HG02970 (cell line): ENCODE measurements around the gene GNA15.
"Not testable (repeated sequence)": the region's sequence is repeated elsewhere in the genome, so short reads cannot be mapped to it uniquely, and the experiment has no call there.

Source experiments
- ATAC-seq: cut with Tn5 transposase; IDR thresholded peaks from one replicate; pipeline ENCODE4 v1.9.1; 2021; ENCODE audit warnings: mild to moderate bottlenecking, moderate library complexity, moderate number of reproducible peaks; ENCODE audit not compliant: unreplicated experiment, low FRiP score

GNA15 gene

DNA sequence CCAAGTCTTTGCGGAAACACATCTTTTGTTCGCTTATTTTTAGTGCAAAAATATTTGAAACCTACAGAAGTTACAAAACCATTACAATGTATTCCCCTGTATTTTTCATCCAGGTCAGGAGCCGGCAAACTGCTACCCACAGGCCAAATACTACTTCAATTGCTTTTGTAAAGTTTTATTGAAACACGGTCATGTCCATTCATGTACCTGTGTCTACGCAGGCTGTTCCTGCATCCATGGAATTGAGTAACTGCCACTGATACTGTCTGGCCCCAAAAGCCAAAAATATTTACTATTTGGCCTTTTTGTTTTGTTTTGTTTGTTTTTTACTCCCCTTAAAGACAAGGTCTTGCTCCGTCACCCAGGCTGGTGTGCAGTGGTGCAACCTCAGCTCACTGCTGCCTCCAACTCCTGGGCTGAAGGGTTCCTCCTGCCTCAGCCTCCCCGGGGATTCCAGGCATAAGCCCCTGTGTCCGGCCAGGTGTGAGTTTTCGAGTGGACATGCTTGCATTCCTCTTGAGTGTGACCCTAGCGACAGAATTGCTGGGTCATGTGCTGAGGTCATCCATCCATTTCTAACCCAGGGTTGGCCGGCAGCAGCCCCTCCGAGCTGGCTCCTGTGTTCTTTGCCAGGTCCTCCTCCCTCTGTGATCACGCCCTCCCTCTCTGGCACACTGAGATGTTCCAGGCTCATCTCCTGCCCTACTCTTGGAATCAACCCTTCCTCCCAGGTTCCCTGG lies 31.9 kb downstream of the GNA15 start:
- no peak for ATAC-seq

DNA sequence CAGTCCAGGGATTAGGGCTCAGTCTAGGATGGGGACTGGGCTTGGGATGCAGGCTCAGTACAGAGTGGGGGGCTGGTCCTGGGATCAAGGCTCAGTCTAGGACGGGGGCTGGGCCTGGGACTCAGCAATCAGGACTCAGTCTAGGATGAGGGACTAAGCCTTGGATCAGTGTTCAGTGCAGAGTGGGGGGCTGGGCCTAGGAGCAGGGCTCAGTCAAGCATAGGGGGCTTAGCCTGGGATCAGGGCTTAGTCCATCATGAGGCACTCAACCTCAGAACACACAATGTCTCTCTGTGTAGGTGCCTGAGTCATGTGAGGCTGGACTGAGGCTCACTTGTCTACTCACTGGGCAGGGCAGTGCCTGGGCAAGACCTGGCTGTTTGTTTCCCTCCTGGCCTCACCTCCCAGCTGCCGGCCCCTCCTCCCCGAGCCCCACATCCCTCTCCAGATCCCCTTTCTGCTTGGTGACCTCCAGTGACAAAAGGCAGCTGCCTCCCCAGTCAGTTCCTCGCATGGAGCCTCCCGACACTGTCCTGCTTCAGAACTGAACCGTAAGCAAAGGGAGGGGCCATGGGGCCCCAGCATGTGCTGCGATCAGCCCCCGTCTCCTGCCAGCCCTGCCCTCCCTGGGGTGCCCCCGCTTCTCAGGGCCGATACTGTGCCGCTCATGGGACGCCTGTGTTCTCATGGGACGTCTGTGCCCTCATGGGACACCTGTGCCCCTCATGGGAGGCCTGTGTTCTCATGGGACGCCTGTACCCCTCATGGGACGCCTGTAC lies 36.2 kb downstream of the GNA15 start:
- no peak for ATAC-seq

DNA sequence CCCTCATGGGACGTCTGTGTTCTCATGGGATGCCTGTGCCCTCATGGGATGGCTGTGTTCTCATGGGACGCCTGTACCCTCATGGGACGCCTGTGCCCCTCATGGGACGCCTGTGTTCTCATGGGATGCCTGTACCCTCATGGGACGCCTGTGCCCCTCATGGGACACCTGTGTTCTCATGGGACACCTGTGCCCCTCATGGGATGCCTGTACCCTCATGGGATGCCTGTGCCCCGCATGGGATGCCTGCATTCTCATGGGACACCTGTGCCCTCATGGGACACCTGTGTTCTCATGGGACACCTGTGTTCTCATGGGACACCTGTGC lies 36.8 kb downstream of the GNA15 start:
- not testable (repeated sequence) for ATAC-seq

DNA sequence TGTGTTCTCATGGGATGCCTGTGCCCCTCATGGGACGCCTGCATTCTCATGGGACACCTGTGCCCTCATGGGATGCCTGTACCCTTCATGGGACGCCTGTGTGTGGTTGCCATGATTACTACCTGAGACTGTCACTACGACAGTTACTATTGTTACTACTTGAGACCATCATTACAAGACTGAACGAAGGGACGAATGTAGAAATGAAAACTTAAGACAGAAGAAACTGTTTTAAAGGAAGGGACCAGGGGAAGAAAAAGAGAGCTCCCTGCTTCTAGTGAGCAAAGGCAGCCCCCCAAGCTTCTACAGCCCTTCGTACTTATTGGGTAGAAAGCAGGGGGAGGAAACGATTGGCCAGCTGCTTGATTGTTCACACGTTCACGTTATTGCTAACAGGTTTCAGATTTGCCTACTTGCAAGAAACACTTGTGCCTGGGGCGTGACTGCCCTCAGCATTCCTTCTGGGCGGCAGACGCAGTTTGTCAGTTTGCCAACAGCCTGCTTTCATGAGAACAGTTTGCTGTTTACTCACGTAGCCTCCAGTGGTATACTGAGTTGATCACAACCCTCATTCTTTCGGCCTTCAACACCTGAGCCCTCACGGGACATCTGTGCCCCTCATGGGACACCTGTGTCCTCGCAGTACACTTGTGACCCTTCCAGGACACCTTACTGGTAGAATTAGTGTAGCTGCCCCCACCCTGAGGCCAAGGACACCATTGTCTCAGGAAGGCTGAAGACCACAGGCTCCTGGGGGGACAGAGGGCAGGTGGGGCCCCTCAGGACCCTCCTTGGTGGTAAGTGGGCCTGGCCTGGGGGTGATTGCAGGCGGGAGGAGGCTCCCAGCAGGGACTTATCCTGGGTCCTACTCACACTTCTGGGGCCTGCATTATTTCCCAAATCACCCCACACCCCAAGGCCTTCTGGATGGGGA lies 40.2 kb downstream of the GNA15 start:
- no peak for ATAC-seq

DNA sequence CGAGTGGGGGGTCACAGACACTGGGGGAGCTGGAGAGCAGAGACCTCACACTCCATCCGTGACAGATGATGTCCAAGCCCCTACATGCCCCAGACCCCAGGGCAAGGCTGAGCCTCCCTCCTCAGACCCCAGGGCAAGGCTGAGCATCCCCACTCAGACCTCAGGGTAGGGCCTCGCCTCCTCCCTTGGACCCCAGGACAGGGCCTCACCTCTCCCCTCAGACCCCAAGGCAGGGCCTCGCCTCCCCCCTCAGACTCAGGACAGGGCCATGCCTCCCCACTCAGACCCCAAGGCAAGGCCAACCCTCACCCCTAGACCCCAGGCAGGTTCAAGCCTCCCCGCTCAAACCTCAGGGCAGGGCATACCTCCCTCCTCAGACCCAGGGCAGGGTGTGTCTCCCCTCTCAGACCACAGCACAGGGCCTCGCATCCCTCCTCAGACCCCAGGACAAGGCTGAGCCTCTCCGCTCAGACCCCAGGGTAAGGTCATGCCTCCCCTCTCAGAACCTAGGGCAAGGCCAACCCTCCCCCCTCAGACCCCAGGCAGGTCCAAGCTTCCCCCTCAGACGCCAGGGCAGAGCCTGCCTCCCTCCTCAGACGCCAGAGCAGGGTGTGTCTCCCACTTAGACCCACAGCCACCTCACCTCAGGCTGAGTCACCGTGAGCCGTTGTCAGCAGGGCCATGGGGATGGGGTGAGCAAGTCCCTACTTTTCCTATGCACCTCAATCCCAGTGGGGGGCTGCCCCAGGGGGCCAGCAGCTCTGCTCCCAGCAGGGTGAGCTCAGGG lies 41.1 kb downstream of the GNA15 start:
- no peak for ATAC-seq

DNA sequence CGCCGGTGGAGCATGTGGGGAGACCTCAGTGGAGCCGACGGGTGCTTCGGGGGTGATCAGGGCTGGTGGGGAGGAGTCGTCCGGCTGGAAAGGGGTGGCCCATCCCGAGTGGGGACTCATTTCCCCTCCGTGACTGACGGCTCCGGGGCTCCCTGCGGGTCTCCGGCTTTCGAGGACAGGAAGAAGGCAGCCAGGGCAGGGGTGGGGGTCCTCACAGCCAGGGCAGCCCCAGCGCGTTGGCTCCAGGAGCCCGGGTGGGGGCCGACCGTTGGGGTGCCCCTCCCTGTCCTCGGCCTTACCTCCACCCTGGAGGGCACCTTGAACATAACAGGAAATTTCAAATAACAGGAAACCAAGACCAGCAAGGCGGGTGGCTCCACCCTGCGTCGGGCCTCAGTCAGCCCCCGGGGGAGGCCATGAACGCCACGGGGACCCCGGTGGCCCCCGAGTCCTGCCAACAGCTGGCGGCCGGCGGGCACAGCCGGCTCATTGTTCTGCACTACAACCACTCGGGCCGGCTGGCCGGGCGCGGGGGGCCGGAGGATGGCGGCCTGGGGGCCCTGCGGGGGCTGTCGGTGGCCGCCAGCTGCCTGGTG lies 42.6 kb downstream of the GNA15 start, which contains the start of gene S1PR4:
S1PR4 (plus strand) TSS at position 393 of the 596 bp plus-strand sequence; CDS start at position 417, 24 bp downstream.
- no peak for ATAC-seq

DNA sequence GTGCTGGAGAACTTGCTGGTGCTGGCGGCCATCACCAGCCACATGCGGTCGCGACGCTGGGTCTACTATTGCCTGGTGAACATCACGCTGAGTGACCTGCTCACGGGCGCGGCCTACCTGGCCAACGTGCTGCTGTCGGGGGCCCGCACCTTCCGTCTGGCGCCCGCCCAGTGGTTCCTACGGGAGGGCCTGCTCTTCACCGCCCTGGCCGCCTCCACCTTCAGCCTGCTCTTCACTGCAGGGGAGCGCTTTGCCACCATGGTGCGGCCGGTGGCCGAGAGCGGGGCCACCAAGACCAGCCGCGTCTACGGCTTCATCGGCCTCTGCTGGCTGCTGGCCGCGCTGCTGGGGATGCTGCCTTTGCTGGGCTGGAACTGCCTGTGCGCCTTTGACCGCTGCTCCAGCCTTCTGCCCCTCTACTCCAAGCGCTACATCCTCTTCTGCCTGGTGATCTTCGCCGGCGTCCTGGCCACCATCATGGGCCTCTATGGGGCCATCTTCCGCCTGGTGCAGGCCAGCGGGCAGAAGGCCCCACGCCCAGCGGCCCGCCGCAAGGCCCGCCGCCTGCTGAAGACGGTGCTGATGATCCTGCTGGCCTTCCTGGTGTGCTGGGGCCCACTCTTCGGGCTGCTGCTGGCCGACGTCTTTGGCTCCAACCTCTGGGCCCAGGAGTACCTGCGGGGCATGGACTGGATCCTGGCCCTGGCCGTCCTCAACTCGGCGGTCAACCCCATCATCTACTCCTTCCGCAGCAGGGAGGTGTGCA lies 43.3 kb downstream of the GNA15 start:
- ATAC-seq, result no peak

DNA sequence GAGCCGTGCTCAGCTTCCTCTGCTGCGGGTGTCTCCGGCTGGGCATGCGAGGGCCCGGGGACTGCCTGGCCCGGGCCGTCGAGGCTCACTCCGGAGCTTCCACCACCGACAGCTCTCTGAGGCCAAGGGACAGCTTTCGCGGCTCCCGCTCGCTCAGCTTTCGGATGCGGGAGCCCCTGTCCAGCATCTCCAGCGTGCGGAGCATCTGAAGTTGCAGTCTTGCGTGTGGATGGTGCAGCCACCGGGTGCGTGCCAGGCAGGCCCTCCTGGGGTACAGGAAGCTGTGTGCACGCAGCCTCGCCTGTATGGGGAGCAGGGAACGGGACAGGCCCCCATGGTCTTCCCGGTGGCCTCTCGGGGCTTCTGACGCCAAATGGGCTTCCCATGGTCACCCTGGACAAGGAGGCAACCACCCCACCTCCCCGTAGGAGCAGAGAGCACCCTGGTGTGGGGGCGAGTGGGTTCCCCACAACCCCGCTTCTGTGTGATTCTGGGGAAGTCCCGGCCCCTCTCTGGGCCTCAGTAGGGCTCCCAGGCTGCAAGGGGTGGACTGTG lies 44.0 kb downstream of the GNA15 start:
- no peak for ATAC-seq

DNA sequence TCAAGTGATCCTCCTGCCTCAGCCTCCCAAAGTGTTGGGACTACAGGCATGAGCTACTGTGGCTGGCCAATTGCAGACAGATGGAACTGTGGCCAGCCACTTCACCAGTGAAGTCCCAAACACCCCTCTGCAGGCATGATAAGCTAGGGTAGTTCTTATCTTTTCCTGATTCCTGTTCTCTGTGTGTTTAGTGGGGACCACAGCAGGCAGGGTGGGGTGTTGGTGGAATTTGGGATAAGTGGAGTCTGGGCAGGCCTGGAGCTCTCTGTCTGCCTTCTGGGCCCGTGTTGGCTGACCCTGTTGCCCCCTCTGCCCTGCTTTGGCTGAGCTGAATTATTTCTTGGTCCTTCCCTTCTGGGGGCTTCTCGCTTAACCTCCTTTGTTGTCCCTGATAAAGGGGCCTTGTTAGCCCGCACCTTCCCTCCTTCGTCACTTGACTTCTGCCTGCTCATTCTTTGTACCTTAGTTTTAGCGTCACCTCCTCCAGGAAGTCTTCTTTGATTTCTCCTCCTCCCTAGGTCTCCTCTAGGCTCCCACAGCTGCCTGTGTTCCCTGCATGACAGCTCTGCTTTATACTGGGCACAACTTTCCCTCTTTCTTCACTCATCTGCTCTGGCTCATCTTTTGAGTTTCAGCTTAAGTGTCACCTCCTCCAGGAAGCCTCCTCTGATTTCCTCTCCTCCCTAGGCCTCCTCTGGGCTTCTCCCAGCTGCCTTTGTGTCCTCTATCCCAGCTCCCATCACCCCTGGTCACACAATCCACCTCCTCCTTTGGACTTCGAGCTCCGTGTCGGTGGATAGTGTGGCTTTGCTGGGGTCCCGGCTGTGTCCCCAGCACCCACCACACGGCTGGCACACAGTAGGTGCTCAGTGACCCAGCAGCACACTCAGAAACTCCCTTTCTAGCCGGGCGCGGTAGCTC lies 48.1 kb downstream of the GNA15 start:
- ATAC-seq, result no peak

DNA sequence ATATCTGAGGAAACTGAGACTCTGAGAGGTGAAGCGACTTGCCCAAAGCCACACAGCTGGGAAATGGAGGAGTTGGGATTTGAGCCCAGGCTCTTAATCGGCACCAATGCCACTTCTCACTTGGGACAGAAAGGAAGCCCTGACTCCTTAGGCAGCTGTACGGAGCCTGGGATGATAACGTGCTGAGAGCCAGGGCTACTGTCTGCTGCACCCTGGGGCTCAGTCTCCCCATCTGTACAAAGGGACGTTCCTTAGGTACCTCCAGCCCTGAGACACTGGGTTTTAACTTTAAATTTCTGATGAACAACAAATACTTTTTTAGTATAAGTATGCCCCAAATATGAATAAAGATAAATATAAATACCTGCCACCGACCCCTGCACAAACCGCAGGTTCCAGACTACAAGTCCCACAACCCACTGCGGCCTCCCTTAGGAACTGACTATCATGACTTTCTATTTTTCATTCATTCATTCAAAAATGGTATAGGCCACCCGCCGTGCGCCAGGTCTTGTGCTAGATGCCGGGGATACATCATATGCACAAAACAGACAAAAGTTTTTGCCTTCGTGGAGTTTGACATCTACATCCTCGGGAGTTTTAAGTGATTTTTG lies 49.1 kb downstream of the GNA15 start:
- ATAC-seq, result peak; percentile 30

DNA sequence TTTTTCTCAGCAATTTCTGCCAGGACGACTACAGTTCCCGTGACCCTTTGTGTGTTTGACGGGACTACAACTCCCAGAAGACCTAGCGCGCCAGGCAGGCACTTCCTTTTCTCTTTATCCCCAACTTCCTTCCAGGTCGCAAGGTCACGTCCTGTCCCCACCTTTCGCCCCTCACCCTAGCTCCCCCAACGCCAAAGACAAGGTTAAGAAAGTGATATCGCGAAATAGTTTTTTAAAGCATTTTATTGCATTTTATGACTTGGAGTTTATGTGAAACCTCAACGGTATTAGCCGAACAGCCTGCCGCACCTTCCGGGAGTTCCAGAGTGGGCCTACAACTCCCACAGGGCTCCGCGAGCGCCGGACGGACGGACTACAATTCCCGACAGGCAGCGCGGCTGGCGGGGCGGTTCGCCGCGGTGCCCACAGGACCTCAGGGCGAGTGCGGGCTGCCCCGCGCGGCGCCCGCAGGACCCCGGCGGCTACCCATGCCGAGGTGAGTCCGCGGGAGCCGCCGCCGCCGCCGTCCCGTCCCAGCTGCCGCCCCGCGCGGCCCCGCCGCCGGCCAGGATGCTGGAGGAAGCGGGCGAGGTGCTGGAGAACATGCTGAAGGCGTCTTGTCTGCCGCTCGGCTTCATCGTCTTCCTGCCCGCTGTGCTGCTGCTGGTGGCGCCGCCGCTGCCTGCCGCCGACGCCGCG lies 49.8 kb downstream of the GNA15 start, which contains the start of gene NCLN:
NCLN (plus strand) TSS at position 470 of the 699 bp plus-strand sequence; CDS start at position 571, 101 bp downstream.
- ATAC-seq, result peak; percentile 77

DNA sequence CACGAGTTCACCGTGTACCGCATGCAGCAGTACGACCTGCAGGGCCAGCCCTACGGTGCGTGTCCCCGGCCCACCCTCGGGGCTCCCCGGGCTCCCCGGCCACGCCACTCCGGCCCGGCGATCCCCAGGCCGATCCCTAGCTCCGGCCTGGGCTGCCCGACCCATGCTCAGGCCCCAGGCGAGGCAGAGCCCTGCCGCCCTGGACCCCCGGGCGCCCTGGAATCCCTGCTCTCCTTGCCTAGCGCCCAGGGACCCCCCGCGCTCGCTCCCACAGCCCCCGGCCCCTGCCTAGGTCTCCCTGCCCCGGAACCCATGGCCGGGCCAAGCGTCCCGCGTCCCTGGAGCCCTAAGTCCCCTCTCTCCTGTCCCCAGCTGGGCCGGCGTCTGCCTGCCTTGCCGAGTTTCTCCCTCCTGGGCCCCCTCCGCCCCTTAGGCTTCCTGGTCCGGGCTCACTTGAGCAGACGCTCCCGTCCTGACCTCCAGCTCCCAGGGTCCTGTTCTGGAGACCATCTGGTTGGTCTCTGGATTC lies 50.4 kb downstream of the GNA15 start:
- ATAC-seq, result no peak

DNA sequence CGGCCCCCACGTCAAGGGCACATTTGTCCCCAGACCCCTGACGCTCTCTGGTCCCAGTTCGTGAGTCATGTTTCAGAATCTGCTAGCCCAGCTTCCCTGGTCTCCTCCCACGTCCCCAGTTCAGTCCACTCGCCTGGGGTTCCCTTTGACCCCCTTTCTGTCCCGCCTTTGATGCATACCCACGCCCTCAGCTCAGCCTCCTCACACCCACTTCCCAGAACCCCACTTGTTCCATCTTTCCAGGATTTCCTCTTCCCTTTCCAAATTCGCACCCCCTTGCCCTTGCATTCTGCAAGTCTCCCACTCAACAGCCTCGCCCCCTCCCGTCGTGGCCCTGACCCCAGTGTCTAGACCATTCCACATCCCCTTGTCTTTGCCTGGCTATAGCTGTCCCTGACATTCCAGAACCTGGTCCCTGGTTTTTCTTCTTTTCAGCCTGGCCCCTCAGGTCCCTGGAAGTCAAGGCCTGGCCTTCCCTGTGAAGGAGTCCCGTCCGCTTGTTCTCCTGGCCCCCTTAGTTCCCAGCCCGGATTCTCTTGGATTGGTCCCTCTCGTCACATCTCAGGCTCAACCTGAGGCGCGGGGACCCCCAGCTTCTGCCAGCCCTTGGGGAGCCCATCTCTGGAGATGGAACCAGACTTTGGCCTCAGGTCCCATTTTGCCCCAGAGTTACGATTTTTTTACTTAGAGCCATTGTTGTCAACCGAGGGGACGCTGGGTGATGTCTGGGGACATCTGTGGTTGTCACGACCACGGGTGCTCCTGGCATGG lies 51.2 kb downstream of the GNA15 start:
- no peak for ATAC-seq

DNA sequence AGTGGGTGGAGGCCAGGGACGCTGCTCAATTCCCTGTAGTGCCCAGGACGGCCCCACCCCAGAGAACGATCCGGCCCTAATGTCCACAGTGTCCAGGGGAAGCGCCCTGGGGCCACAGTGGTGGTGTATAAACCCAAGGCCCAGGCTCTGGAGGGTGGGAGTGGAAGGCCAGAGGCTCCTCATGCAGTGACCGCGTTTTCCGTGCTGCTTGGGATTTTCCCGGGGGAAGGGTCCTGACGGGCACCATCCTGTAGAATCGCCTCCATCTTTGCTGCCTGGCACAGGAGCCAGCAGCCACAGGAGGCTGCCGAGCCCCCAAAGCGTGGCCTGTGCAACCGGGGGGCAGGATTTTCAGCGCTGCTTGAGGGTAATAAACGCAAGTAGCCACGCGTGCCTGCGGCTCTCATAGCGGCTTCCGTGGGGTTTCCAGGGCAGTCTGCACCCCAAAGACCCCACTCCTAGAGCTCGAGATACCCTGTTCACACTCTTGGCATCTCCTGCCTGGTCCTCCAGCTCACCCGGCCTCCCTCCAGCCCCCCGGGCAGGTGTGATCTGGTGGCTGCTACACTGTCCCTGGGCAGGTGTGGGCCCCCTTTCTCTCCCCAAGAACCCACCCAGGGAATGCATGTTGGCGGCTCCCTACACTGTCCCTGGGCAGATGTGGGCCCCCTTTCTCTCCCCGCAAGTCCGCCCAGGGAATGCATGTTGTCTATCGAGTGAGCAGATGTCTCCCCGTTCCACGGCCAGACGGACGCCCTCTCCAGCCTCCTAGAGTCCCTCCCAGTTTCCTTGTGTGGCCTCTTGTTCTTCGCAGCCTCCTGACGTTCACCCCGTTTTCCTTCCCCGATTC lies 52.1 kb downstream of the GNA15 start:
- no peak for ATAC-seq
